OCI-LY3 (cell line): ENCODE data around the gene MARK3.

ENCODE experiments used
- H2AFZ ChIP-seq: fragments of 200-600, 300-600 bp; shearing (Covaris generic); 2 replicates; pipeline ENCODE4 v1.6.0; 2014; ENCODE audit warnings: antibody characterized with exemption, low read depth, low read length
- H3K27ac ChIP-seq: fragments of 200-600, 300-600 bp; sonication (generic); 2 replicates; pipeline ENCODE4 v1.5.1; 2014; ENCODE audit warnings: mild to moderate bottlenecking, low read length, moderate library complexity, mixed read lengths
- H3K27me3 ChIP-seq: fragments of 200-600, 300-600 bp; sonication (generic); 2 replicates; pipeline ENCODE4 v1.6.1; 2014; ENCODE audit warnings: low read depth, low read length, mixed read lengths
- H3K36me3 ChIP-seq: fragments of 200-600, 300-600 bp; sonication (generic); replicated peaks from 2 replicates; pipeline ENCODE3; 2014; ENCODE audit warnings: low read depth, low read length, mixed read lengths
- H3K4me1 ChIP-seq: fragments of 300-600, 200-600 bp; sonication (generic); 2 replicates; pipeline ENCODE4 v1.6.1; 2014; ENCODE audit warnings: low read length, mixed read lengths
- H3K4me2 ChIP-seq: fragments of 200-600, 300-600 bp; sonication (generic); 2 replicates; pipeline ENCODE4 v1.6.1; 2014; ENCODE audit warnings: low read length, mixed read lengths
- H3K4me3 ChIP-seq: fragments of 300-600, 200-600 bp; sonication (generic); 2 replicates; pipeline ENCODE4 v1.5.1; 2014; ENCODE audit warnings: antibody characterized with exemption, mild to moderate bottlenecking, low read length, moderate library complexity
- H3K79me2 ChIP-seq: fragments of 300-600, 200-600 bp; shearing (Covaris generic); 2 replicates; pipeline ENCODE4 v1.6.1; 2014; ENCODE audit warnings: mild to moderate bottlenecking, low read length, mixed read lengths
- H3K9ac ChIP-seq: fragments of 300-600, 200-600 bp; shearing (Covaris generic); 2 replicates; pipeline ENCODE4 v1.6.0; 2014; ENCODE audit warnings: mild to moderate bottlenecking, low read length, moderate library complexity
- H3K9me3 ChIP-seq: fragments of 200-600, 300-600 bp; shearing (Covaris generic); 2 replicates; pipeline ENCODE4 v1.6.1; 2014; ENCODE audit warnings: low read length, mixed read lengths; ENCODE audit not compliant: insufficient read depth
- H4K20me1 ChIP-seq: fragments of 200-600, 300-600 bp; sonication (generic); 2 replicates; pipeline ENCODE4 v1.6.1; 2016; ENCODE audit warnings: low read length, mixed read lengths; ENCODE audit not compliant: insufficient read depth
- CTCF ChIP-seq: fragments of 200-600, 300-600 bp; sonication (generic); IDR thresholded peaks from 2 replicates; pipeline ENCODE4 v1.5.1; 2014; ENCODE audit warnings: antibody characterized with exemption, low read length, low read depth
- EZH2phosphoT487 ChIP-seq: fragments of 200-600 bp; shearing (Covaris generic); IDR thresholded peaks from 2 replicates; pipeline ENCODE4 v1.6.1; 2018; ENCODE audit warnings: antibody characterized with exemption, mixed run types, low read depth

MARK3 gene

DNA sequence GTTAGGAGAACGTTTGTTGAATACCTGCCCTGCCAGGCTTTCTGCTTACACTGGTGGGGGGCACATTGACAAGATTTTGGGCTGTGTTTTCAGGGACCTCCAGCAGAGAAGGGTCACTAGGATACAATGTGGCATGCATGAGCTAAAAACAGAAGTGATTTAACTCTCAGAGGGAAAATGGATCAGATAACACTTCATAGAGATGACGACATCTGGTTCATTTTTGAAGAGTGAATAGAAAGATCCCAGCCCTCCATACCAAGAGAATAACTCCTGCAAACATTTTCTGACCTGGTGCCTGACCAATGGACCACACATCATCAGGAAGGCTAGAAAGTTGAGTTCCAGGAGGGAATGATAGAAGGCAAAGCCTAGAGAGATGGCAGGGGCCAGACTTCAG is 103.7 kb downstream of the MARK3 start:
- no peak overlapping the region for H3K9ac ChIP-seq
- H3K79me2 ChIP-seq = no peaks in the 10 kb centered on the region
- no peak overlapping the region for H3K4me3 ChIP-seq
- H3K9me3 ChIP-seq = no peaks in the 10 kb centered on the region
- peaks cover 33% of the 10 kb centered on the region for H3K36me3 ChIP-seq
- no peaks in the 10 kb centered on the region for H3K4me1 ChIP-seq
- H3K27me3 ChIP-seq = no peaks in the 10 kb centered on the region
- no peak overlapping the region for H2AFZ ChIP-seq
- H3K27ac ChIP-seq = no peak overlapping the region
- H3K4me2 ChIP-seq = no peak overlapping the region
- no peaks in the 10 kb centered on the region for H4K20me1 ChIP-seq
- TF ChIP-seq EZH2phosphoT487 = no peak
- TF ChIP-seq CTCF = no peak

DNA sequence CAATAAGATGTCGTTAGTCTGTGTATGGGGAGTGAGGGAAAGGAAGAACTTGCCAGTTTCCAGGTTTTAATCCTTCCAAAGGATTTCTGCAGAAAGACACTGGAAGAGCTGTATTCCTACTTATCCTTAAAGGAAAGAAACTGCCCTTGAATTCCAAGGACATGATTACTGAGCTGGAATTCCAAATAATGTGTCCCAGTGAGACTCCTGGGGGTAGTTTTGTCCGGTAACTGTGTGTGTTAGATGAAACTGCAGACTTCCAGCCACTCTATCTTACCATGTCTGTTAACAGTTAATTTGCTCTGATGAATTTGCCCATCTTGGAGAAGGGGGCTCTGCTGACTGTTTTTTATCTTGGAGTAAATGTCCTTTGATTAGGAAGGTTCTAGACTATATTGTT is 104.4 kb downstream of the MARK3 start:
- H3K27ac ChIP-seq = no peak overlapping the region
- no peaks in the 10 kb centered on the region for H3K27me3 ChIP-seq
- H4K20me1 ChIP-seq = no peaks in the 10 kb centered on the region
- TF ChIP-seq CTCF (no peak), EZH2phosphoT487 (no peak)
- no peak overlapping the region for H2AFZ ChIP-seq
- no peaks in the 10 kb centered on the region for H3K79me2 ChIP-seq
- H3K4me3 ChIP-seq = no peak overlapping the region
- H3K9me3 ChIP-seq = no peaks in the 10 kb centered on the region
- peaks cover 33% of the 10 kb centered on the region for H3K36me3 ChIP-seq
- no peaks in the 10 kb centered on the region for H3K4me1 ChIP-seq
- no peak overlapping the region for H3K9ac ChIP-seq
- no peak overlapping the region for H3K4me2 ChIP-seq

DNA sequence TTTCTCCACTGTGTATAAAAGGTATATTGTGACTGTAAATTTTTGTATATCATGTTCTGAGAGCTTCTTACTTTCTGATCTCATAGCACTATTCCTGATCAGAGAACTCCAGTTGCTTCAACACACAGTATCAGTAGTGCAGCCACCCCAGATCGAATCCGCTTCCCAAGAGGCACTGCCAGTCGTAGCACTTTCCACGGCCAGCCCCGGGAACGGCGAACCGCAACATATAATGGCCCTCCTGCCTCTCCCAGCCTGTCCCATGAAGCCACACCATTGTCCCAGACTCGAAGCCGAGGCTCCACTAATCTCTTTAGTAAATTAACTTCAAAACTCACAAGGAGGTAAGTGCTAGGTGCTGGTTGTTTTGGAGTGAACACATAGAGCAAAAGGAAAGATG is 106.5 kb downstream of the MARK3 start:
- H3K36me3 ChIP-seq = peaks cover 33% of the 10 kb centered on the region
- TF ChIP-seq EZH2phosphoT487 = no peak
- no peak for TF ChIP-seq CTCF

GRCh38 chr14:103492156-103492925 is 107.1 kb downstream of the MARK3 start:
- no peak for TF ChIP-seq EZH2phosphoT487
- no peak for TF ChIP-seq CTCF

More for the DNA sequence above, 106.5 kb downstream of the MARK3 start:
- H3K27me3 ChIP-seq = no peaks in the 10 kb centered on the region
- no peaks in the 10 kb centered on the region for H3K4me1 ChIP-seq
- H3K4me3 ChIP-seq = no peak overlapping the region
- H2AFZ ChIP-seq = no peak overlapping the region
- no peaks in the 10 kb centered on the region for H4K20me1 ChIP-seq
- no peak overlapping the region for H3K9ac ChIP-seq
- no peak overlapping the region for H3K27ac ChIP-seq
- no peak overlapping the region for H3K4me2 ChIP-seq
- H3K9me3 ChIP-seq = no peaks in the 10 kb centered on the region
- no peaks in the 10 kb centered on the region for H3K79me2 ChIP-seq

More at GRCh38 chr14:103492156-103492925, 107.1 kb downstream of the MARK3 start:
- Histone ChIP-seq H3K4me3 (no peak overlapping the region), H3K27ac (no peak overlapping the region), H3K79me2 (no peaks in the 10 kb centered on the region), H2AFZ (no peak overlapping the region), H3K4me1 (no peaks in the 10 kb centered on the region), H3K9me3 (no peaks in the 10 kb centered on the region), H4K20me1 (no peaks in the 10 kb centered on the region), H3K27me3 (no peaks in the 10 kb centered on the region), H3K9ac (no peak overlapping the region), H3K36me3 (peaks cover 32% of the 10 kb centered on the region), H3K4me2 (no peak overlapping the region)
